Measurements from ENCODE around the gene GNB1.
"Not testable (repeated sequence)": the region's sequence is repeated elsewhere in the genome, so short reads cannot be mapped to it uniquely, and the experiment has no call there.

Gene GNB1

GRCh38 chr1:1889090-1889750 is 1.7 kb downstream of the GNB1 start:
- no peak for DNase-seq

DNA sequence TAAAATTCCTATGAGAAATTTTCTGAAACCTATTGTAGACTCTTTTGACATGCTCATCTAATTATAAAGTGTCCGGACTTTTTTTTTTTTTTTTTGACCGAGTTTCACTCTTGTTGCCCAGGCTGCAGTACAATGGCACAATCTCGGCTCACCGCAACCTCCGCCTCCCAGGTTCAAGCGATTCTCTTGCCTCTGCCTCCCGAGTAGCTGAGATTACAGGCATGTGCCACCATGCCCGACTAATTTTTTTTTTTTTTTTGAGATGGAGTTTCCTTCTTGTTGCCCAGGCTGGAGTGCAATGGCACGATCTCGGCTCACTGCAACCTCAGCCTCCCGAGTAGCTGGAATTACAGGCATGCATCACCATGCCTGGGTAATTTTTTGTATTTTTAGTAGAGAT is 7.0 kb downstream of the GNB1 start:
- not testable (repeated sequence) for DNase-seq

DNA sequence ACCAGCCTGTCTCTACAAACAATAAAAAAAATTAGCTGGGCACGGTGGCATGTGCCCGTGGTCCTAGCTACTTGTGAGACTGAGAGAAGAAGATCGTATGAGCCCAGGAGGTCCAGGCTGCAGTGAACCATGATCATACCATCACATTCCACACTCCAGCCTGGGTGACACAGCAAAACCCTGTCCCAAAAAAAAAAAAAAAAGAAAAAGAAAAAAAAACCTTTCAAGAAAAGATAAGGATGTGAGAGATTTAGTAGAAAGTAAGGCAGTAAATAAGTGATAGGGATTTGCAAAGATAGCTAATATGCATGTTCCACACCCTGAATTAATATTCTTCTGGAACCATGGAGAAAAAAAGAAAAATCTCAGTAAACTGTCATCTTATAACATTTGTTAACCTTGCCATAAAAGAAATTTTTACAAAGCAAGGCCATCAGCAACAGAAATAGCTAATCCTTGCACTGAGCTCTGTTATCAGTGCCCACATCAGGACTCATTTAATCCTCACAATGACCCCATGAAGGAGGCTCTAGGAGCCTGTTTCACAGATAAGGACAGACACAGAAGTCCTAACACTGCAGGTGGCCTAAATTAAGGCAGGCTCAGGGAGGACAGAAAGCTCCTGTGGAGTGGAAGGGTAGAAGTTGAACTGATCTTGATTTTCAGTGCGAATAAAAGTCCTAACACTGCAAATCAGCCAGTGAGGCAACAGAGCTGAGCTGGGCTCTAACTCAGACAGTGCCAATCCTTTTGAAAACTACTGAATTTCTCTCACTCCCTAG is 7.6 kb downstream of the GNB1 start:
- no peak for DNase-seq

DNA sequence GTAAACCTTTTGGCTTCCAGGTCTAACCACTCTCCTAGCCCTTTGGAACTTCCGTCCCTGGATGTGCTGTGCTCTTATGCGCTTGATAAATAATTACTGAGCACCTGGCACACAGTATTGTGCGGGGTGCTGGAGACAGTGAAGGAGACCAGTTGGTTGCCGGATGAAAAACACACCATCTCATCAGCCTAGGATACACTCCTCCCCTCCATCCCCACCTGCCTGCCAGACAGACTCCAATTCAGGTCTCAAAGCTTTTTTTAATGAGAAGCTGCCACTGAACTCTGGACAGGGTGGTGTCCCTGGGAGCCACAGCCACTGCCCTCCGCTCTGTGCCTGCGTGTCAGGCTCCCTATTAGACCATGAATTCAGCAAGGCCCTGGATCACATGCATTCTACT is 9.2 kb downstream of the GNB1 start:
- no peak for DNase-seq

DNA sequence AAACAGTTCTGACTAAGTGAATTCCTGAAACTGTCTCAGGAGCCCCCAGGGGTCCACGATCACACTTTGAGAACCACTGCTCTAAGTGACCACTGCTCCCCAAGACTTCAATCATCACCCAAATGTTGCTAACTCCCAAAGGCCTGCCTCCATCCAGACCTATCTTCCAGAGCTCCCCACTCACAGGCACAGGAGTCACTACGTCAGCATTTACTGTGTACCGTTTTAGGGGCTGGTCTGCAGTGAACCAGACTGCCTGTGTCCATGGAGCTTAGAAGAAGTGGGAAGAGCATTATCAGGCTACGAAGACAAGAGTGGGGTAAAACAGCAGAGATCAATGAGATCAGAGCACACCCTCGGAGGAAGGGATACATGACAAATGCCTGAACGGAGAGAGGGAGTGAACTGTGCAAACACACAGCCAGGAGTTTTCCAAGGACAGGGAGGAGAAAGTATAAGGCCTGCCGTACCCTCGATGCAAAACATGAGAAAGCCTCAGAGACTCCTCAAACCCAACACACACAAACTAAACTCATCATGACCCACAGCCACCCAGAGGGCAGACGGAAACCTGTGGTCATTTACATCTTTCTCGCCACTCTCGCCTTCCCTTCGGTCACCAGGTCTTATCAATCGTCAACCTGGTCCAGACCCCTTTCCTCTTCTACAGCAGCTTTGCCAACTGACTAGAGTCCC is 10.1 kb downstream of the GNB1 start:
- no peak for DNase-seq

DNA sequence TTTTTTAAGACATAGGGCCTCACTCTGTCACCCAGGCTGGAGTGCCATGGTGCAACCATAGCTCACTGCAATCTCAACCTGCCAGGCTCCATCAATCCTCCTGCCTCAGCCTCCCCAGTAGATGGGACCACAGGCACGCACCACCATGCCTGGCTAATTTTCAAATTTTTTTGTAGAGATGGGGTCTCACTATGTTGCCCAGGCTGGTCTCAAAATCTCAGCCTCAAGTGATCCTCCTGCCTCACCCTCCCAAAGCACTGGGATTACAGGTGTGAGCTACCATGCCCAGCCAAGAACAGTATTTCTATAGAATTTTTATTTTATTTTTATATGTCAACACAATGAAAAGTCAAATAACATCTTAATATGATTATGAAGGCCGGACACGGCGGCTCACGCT is 10.9 kb downstream of the GNB1 start:
- DNase-seq = no peak

GRCh38 chr1:1877865-1878436 is 12.9 kb downstream of the GNB1 start:
- DNase-seq = no peak

- DNase-seq = no peak
Observed at GRCh38 chr1:1876335-1876930, 14.5 kb downstream of the GNB1 start.

- no peak for DNase-seq
Observed at GRCh38 chr1:1875932-1876331, 15.0 kb downstream of the GNB1 start.

DNA sequence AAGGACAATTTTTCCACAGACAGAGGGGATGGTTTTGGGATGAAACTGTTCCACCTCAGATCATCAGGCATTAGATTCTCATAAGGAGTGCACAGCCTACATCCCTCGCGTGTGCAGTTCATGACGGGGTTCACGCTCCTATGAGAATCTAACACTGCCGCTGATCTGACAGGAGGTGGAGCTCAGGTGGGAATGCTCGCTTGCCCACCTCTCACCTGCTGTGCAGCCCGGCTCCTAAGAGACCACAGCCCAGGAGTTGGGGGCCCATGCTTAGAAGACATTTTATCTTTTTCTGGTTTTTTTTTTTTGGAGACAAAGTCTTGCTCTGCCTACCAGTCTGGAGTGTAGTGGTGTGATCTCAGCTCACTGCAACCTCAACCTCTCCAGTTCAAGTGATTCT is 16.0 kb downstream of the GNB1 start:
- DNase-seq = no peak

DNA sequence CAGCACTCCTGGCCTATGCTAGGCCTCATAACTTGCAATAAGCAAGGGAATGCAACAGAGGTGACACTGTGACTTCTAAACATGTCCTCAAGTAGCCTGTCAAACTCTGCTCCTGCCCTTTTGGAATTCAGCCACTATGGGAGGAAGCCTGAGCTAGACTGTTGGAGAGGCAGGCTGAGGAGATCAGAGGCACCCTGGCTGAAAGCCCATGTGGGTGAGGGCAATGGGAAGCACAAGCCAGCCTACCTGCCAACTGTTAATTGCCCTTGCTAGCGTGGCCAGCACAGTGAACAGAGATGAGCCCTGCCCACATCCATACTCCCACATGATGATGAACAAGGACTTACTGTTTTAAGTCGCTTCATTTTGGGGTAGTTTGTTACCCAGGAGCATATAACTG is 17.7 kb downstream of the GNB1 start:
- no peak for DNase-seq

DNA sequence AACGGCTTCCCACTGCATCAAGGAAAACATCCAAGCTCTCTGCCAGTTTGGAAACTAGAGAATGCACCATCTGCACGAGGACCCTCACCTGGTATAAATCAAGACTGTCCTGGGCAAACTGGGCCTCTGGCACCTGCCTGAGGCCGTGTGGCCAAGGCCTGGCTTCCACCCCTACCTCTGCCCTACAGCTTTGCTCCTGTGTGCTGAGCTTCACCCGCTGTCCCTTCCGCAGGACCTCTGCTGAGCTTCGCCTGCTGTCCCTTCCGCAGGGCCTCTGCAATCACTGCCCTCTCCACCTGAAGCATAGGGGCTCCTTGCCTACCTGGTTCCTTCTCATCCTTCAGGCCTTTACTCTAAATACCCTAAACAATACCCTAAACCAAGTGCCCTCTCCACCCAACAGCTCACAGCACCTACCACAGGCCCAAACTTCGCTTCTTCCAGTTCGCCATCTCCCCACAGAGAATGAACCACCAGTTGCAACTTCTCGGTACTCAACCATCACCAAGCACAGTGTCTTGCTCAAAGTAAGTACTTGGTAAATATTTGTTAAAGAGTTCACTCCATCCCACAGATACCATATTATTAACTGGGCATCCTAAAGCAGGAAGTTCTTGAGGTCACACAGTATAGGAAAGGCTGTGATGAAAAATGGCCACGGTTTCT is 18.4 kb downstream of the GNB1 start:
- no peak for DNase-seq

- DNase-seq = no peak
Observed at GRCh38 chr1:1869469-1869868, 21.4 kb downstream of the GNB1 start.

- no peak for DNase-seq
Observed at GRCh38 chr1:1867164-1867563, 23.7 kb downstream of the GNB1 start.

- DNase-seq = no peak
Observed at GRCh38 chr1:1862905-1863547, 27.9 kb downstream of the GNB1 start.

GRCh38 chr1:1861761-1862310 is 29.1 kb downstream of the GNB1 start:
- DNase-seq = not testable (repeated sequence)

DNA sequence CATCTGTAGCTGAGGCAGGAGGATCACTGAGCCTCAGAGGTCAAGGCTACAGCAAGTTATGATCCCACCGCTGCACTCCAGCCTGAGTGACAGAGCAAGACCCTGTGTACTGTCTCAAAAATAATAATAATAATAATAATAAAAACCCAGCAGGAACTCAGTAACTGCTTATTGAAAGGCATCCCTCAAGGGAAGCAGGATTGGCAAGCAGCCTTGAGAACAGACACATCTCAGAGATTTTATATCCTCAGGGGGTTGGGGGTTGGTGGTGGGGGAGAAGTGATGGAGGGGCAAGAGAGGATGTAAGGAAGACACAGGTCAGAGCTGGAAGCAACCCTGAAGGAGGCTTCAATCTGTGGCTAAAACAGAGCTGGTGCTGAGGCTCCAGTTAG is 29.6 kb downstream of the GNB1 start:
- no peak for DNase-seq

GRCh38 chr1:1859970-1860697 is 30.8 kb downstream of the GNB1 start:
- not testable (repeated sequence) for DNase-seq

- no peak for DNase-seq
Observed at GRCh38 chr1:1858382-1859086, 32.4 kb downstream of the GNB1 start.

GRCh38 chr1:1857096-1857703 is 33.7 kb downstream of the GNB1 start:
- no peak for DNase-seq

Measured in GDM1 (cell line).